ENCODE data around the gene GRIK4. TPM values are rescaled to one million over a fixed set of nuclear protein-coding genes. Genes with fewer than 3 reads are reported as not detected.

GRIK4 gene
- total and polyA plus RNA-seq, 4 donors = 0.41 to 4.9 (median 1.7) TPM

DNA sequence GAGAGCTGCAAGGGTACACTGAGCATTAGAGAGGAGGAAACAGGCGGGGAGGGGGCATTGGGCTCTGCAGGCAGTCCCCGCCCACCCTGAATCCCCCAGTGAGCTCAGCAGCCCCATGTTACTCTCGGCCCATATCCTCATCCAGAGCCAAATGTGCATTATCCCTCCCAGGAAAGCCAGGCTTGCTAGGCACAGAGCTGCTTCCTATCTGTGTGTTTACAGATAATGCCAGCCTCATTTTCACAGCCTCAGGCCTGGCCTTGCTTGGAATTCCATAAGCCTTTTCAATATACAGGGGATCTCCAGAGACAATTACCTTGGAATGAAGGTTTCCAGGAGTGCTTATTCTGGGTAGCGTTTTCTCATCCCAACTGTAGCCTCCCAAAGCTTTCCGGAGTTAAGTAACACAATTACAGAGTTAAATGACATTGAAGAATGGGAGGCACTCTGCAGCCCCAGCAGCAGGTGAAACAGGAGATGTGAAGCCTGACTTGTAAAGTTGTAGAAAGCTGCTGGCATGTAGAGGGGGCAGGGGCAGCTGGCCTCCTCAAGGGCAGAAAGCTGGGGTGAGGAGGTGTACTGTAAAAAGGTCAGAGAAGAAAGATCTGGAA lies 420.9 kb downstream of the GRIK4 start:
- peaks cover 0 to 4% (median 0%) of the 10 kb centered on the region in 4 donors for H3K36me3 ChIP-seq (ENCODE audit: control insufficient read depth in 4 of 4, insufficient read depth in 4 of 4, low read length in 4 of 4)
- WGBS, 2 donors = 74 to 88% methylated on average over 5 of the region's 5 CpGs
- peaks cover 0 to 3% (median 2%) of the 10 kb centered on the region in 3 donors for H3K27me3 ChIP-seq (ENCODE audit: control insufficient read depth in 3 of 3, insufficient read depth in 3 of 3, low read length in 2 of 3)
- H3K4me3 ChIP-seq = no peak overlapping the region
- H3K9me3 ChIP-seq (ENCODE audit: control insufficient read depth in 4 of 4, insufficient read depth in 3 of 4, low read length in 3 of 4) = peaks cover 0 to under 1% (median 0%) of the 10 kb centered on the region in 4 donors
- no peak for DNase-seq
- H3K9ac ChIP-seq (ENCODE audit: insufficient read depth in 1 of 2, low read length in 2 of 2) = no peak overlapping the region
- H3K27ac ChIP-seq (ENCODE audit: low read depth in 1 of 2, low read length in 1 of 2) = no peak overlapping the region
- H3K4me1 ChIP-seq (ENCODE audit: control insufficient read depth in 5 of 5, insufficient read depth in 5 of 5, low read length in 5 of 5) = peaks cover 0 to 3% (median 0%) of the 10 kb centered on the region in 5 donors
- TF ChIP-seq, protein P1, sequence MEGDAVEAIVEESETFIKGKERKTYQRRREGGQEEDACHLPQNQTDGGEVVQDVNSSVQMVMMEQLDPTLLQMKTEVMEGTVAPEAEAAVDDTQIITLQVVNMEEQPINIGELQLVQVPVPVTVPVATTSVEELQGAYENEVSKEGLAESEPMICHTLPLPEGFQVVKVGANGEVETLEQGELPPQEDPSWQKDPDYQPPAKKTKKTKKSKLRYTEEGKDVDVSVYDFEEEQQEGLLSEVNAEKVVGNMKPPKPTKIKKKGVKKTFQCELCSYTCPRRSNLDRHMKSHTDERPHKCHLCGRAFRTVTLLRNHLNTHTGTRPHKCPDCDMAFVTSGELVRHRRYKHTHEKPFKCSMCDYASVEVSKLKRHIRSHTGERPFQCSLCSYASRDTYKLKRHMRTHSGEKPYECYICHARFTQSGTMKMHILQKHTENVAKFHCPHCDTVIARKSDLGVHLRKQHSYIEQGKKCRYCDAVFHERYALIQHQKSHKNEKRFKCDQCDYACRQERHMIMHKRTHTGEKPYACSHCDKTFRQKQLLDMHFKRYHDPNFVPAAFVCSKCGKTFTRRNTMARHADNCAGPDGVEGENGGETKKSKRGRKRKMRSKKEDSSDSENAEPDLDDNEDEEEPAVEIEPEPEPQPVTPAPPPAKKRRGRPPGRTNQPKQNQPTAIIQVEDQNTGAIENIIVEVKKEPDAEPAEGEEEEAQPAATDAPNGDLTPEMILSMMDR (IDR thresholded peaks at IDR 0.05; ENCODE audit: control extremely low read depth, extremely low read depth) = no peak
- no peak for ATAC-seq (ENCODE audit: insufficient read depth, low FRiP score)

DNA sequence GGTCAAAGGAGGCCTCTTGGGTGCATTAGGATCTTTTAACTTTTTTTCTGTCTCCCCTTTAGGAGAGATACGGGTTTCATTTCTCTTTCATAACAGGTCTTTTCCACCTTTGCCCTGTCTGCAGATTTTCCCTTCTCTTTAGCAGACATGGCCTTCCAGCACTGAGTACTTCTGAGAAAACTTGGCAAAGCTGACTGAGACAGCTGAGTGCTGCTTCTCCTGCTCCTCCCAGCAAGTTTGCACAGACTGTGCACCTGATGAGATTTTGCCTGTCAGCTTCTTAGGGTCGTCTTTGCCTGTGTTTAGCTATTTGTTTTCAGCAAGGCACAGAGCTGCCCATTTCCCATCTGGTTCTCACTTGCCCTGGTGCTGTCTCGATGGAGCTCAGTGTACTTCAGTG lies 424.8 kb downstream of the GRIK4 start:
- H3K4me1 ChIP-seq (ENCODE audit: control insufficient read depth in 5 of 5, insufficient read depth in 5 of 5, low read length in 5 of 5) = no peaks in the 10 kb centered on the region
- H3K36me3 ChIP-seq (ENCODE audit: control insufficient read depth in 4 of 4, insufficient read depth in 4 of 4, low read length in 4 of 4) = peaks cover 0 to 8% (median 2%) of the 10 kb centered on the region in 4 donors
- H3K27me3 ChIP-seq (ENCODE audit: control insufficient read depth in 3 of 3, insufficient read depth in 3 of 3, low read length in 2 of 3) = peaks cover 0 to 3% (median 2%) of the 10 kb centered on the region in 3 donors
- H3K27ac ChIP-seq (ENCODE audit: low read depth in 1 of 2, low read length in 1 of 2) = no peak overlapping the region
- H3K4me3 ChIP-seq = no peak overlapping the region
- 63 to 83% methylated on average over 3 of the region's 3 CpGs for WGBS, 2 donors
- no peak for DNase-seq
- no peak for ATAC-seq (ENCODE audit: insufficient read depth, low FRiP score)
- H3K9me3 ChIP-seq (ENCODE audit: control insufficient read depth in 4 of 4, insufficient read depth in 3 of 4, low read length in 3 of 4) = peaks cover 0 to 2% (median 0%) of the 10 kb centered on the region in 4 donors
- H3K9ac ChIP-seq (ENCODE audit: insufficient read depth in 1 of 2, low read length in 2 of 2) = no peak overlapping the region
- TF ChIP-seq, protein P1 (IDR thresholded peaks at IDR 0.05; ENCODE audit: control extremely low read depth, extremely low read depth) = no peak

DNA sequence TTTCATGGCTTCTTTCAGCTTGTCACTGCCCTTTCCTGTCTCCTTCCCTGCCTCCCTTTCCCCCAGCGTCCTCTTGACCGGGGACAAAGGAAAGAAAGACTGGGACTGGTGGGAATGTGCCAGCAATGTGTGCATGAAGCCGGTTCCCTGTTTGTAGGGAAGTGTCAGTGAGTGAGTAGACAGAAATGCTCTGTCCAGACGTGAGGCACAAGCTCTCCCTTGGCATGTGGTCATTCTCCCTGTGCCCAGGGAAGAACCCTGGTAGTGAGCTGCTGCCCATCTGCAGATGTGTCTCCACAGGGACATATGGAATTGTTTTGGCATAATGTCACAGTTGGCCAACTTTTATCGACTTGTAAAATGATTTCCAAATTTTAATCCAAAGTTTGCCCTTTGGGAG lies 426.0 kb downstream of the GRIK4 start:
- H3K9me3 ChIP-seq (ENCODE audit: control insufficient read depth in 4 of 4, insufficient read depth in 3 of 4, low read length in 3 of 4) = peaks cover 0 to 2% (median 0%) of the 10 kb centered on the region in 4 donors
- 42 to 57% methylated on average over 5 of the region's 5 CpGs for WGBS, 2 donors
- H3K4me3 ChIP-seq = no peak overlapping the region
- peaks cover 0 to 3% (median 2%) of the 10 kb centered on the region in 3 donors for H3K27me3 ChIP-seq (ENCODE audit: control insufficient read depth in 3 of 3, insufficient read depth in 3 of 3, low read length in 2 of 3)
- H3K27ac ChIP-seq (ENCODE audit: low read depth in 1 of 2, low read length in 1 of 2) = no peak overlapping the region
- no peak for DNase-seq
- H3K36me3 ChIP-seq (ENCODE audit: control insufficient read depth in 4 of 4, insufficient read depth in 4 of 4, low read length in 4 of 4) = peaks cover 0 to 8% (median 4%) of the 10 kb centered on the region in 4 donors
- TF ChIP-seq, protein P1 (IDR thresholded peaks at IDR 0.05; ENCODE audit: control extremely low read depth, extremely low read depth) = no peak
- H3K4me1 ChIP-seq (ENCODE audit: control insufficient read depth in 5 of 5, insufficient read depth in 5 of 5, low read length in 5 of 5) = no peaks in the 10 kb centered on the region
- ATAC-seq (ENCODE audit: insufficient read depth, low FRiP score) = no peak
- no peak overlapping the region for H3K9ac ChIP-seq (ENCODE audit: insufficient read depth in 1 of 2, low read length in 2 of 2)

Data from lung (tissue), 12 donors.